ENCODE results near the gene SLC38A11. TPM values are rescaled to one million over a fixed set of nuclear protein-coding genes. Genes with fewer than 3 reads are reported as not detected.
"Not testable (repeated sequence)": the region's sequence is repeated elsewhere in the genome, so short reads cannot be mapped to it uniquely, and the experiment has no call there.

SLC38A11 gene
- total and polyA plus RNA-seq, 4 donors: 0.63 to 1.4 (median 1.1) TPM; not detected in 1

DNA sequence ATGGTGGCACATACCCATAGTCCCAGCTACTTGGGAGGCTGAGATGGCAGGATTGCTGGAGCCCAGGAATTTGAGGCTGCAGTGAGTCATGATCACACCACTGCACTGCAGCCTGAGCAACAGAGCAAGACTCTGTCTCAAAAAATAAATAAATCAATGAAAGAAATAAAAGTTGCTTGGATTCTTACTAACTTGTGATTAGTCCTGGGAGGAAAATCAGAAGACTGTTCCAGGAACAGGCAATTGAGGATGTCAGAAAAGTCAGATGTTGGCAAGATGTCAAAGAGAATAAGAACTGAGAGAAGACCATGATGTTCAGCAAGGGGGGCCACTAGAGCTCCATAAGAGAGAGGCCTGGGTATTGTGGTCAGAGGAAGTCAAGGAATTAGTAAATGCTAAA lies 35.6 kb upstream of the SLC38A11 start:
- peak; percentile 68 for ATAC-seq (ENCODE audit: low FRiP score)
- H3K36me3 ChIP-seq (ENCODE audit: control insufficient read depth in 1 of 2, insufficient read depth in 2 of 2, low read length in 1 of 2); H3K27me3 ChIP-seq (ENCODE audit: control insufficient read depth in 1 of 2, insufficient read depth in 2 of 2, low read length in 1 of 2); H3K4me1 ChIP-seq (ENCODE audit: control insufficient read depth in 1 of 2, insufficient read depth in 2 of 2, low read length in 2 of 2); H3K4me3 ChIP-seq (ENCODE audit: low read length in 2 of 2); intact Hi-C loops (cut with DNase I); H3K9me3 ChIP-seq (ENCODE audit: control insufficient read depth, low read length): not testable (repeated sequence)
- H3K27ac ChIP-seq (ENCODE audit: low read depth in 1 of 2, low read length in 2 of 2): peak overlapping the region in 1 of 2 donors; percentile 82
- DNase-seq: peak in 1 of 2 donors; percentile 49

GRCh38 chr2:164988805-164989204 lies 33.5 kb upstream of the SLC38A11 start:
- H3K27me3 ChIP-seq (ENCODE audit: control insufficient read depth in 1 of 2, insufficient read depth in 2 of 2, low read length in 1 of 2); H3K4me3 ChIP-seq (ENCODE audit: low read length in 2 of 2); H3K36me3 ChIP-seq (ENCODE audit: control insufficient read depth in 1 of 2, insufficient read depth in 2 of 2, low read length in 1 of 2); H3K27ac ChIP-seq (ENCODE audit: low read depth in 1 of 2, low read length in 2 of 2); ATAC-seq (ENCODE audit: low FRiP score); DNase-seq; H3K4me1 ChIP-seq (ENCODE audit: control insufficient read depth in 1 of 2, insufficient read depth in 2 of 2, low read length in 2 of 2); H3K9me3 ChIP-seq (ENCODE audit: control insufficient read depth, low read length): not testable (repeated sequence)
- intact Hi-C loops (cut with DNase I): loop anchor here in 1 of 2 donors (5.0 kb wide), 1 partner anchor 147 kb away; the partner anchor contains the start of gene COBLL1
- WGBS, 2 donors: 72 to 74% methylated on average over 3 of the region's 3 CpGs

- not testable (repeated sequence) for H3K27me3 ChIP-seq (ENCODE audit: control insufficient read depth in 1 of 2, insufficient read depth in 2 of 2, low read length in 1 of 2); H3K36me3 ChIP-seq (ENCODE audit: control insufficient read depth in 1 of 2, insufficient read depth in 2 of 2, low read length in 1 of 2); ATAC-seq (ENCODE audit: low FRiP score); H3K9me3 ChIP-seq (ENCODE audit: control insufficient read depth, low read length); H3K4me1 ChIP-seq (ENCODE audit: control insufficient read depth in 1 of 2, insufficient read depth in 2 of 2, low read length in 2 of 2); H3K27ac ChIP-seq (ENCODE audit: low read depth in 1 of 2, low read length in 2 of 2); DNase-seq; H3K4me3 ChIP-seq (ENCODE audit: low read length in 2 of 2)
- 62 to 64% methylated on average over 3 of the region's 3 CpGs for WGBS, 2 donors
- intact Hi-C loops (cut with DNase I): loop anchor here in 1 of 2 donors (5.0 kb wide), 1 partner anchor 144 kb away; the partner anchor contains the start of gene COBLL1
Observed at GRCh38 chr2:164986027-164986426, 30.7 kb upstream of the SLC38A11 start.

DNA sequence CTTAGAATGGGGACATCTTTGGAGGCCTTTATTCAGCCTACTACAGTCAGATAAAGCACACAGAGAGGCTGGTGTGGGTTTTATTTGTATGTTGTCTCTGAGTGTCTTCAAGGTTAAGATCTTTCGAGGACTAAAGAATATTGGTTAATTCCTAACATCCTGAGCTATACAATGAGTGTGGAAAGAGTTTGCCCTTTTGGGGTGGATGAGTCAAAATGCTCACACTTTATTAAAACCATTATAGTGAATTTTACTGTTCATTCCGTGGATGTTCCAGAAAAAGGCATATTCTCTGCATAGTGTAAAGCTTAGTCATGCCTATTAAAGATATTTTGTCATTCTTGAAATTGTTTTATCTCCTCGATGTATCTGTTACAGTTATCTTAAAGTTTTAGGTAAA lies 29.1 kb upstream of the SLC38A11 start:
- no peak for ATAC-seq (ENCODE audit: low FRiP score)
- 90 to 91% methylated on average over 3 of the region's 3 CpGs for WGBS, 2 donors
- intact Hi-C loops (cut with DNase I): no loop called here

GRCh38 chr2:164981217-164981990 lies 26.1 kb upstream of the SLC38A11 start:
- DNase-seq (no peak), ATAC-seq (ENCODE audit: low FRiP score) (no peak)
- intact Hi-C loops (cut with DNase I): no loop called here
- H3K36me3 ChIP-seq (ENCODE audit: control insufficient read depth in 1 of 2, insufficient read depth in 2 of 2, low read length in 1 of 2): no peaks in the 10 kb centered on the region
- peaks cover 0 to 3% of the 10 kb centered on the region in 2 donors for H3K4me1 ChIP-seq (ENCODE audit: control insufficient read depth in 1 of 2, insufficient read depth in 2 of 2, low read length in 2 of 2)
- no peak overlapping the region for H3K27ac ChIP-seq (ENCODE audit: low read depth in 1 of 2, low read length in 2 of 2)
- H3K27me3 ChIP-seq (ENCODE audit: control insufficient read depth in 1 of 2, insufficient read depth in 2 of 2, low read length in 1 of 2): no peaks in the 10 kb centered on the region
- no peak overlapping the region for H3K4me3 ChIP-seq (ENCODE audit: low read length in 2 of 2)
- 44 to 59% methylated on average over 7 of the region's 7 CpGs for WGBS, 2 donors
- no peaks in the 10 kb centered on the region for H3K9me3 ChIP-seq (ENCODE audit: control insufficient read depth, low read length)

More for the DNA sequence above, 29.1 kb upstream of the SLC38A11 start:
- Histone ChIP-seq H3K27ac (ENCODE audit: low read depth in 1 of 2, low read length in 2 of 2) (no peak overlapping the region), H3K4me1 (ENCODE audit: control insufficient read depth in 1 of 2, insufficient read depth in 2 of 2, low read length in 2 of 2) (peaks cover 0 to 3% of the 10 kb centered on the region in 2 donors), H3K27me3 (ENCODE audit: control insufficient read depth in 1 of 2, insufficient read depth in 2 of 2, low read length in 1 of 2) (no peaks in the 10 kb centered on the region), H3K4me3 (ENCODE audit: low read length in 2 of 2) (no peak overlapping the region), H3K36me3 (ENCODE audit: control insufficient read depth in 1 of 2, insufficient read depth in 2 of 2, low read length in 1 of 2) (no peaks in the 10 kb centered on the region), H3K9me3 (ENCODE audit: control insufficient read depth, low read length) (no peaks in the 10 kb centered on the region)
- no peak for DNase-seq

GRCh38 chr2:164980688-164981087 lies 25.4 kb upstream of the SLC38A11 start:
- H3K27ac ChIP-seq (ENCODE audit: low read depth in 1 of 2, low read length in 2 of 2); ATAC-seq (ENCODE audit: low FRiP score); DNase-seq; intact Hi-C loops (cut with DNase I); H3K4me3 ChIP-seq (ENCODE audit: low read length in 2 of 2); H3K4me1 ChIP-seq (ENCODE audit: control insufficient read depth in 1 of 2, insufficient read depth in 2 of 2, low read length in 2 of 2); H3K27me3 ChIP-seq (ENCODE audit: control insufficient read depth in 1 of 2, insufficient read depth in 2 of 2, low read length in 1 of 2); H3K9me3 ChIP-seq (ENCODE audit: control insufficient read depth, low read length); H3K36me3 ChIP-seq (ENCODE audit: control insufficient read depth in 1 of 2, insufficient read depth in 2 of 2, low read length in 1 of 2): not testable (repeated sequence)
- WGBS, 2 donors: 85 to 93% methylated on average over 2 of the region's 2 CpGs

GRCh38 chr2:164979113-164979512 lies 23.8 kb upstream of the SLC38A11 start:
- no peaks in the 10 kb centered on the region for H3K27me3 ChIP-seq (ENCODE audit: control insufficient read depth in 1 of 2, insufficient read depth in 2 of 2, low read length in 1 of 2)
- no peak overlapping the region for H3K27ac ChIP-seq (ENCODE audit: low read depth in 1 of 2, low read length in 2 of 2)
- H3K9me3 ChIP-seq (ENCODE audit: control insufficient read depth, low read length): no peaks in the 10 kb centered on the region
- ATAC-seq (ENCODE audit: low FRiP score) (no peak), DNase-seq (no peak)
- intact Hi-C loops (cut with DNase I): no loop called here
- peaks cover 0 to 3% of the 10 kb centered on the region in 2 donors for H3K4me1 ChIP-seq (ENCODE audit: control insufficient read depth in 1 of 2, insufficient read depth in 2 of 2, low read length in 2 of 2)
- WGBS, 2 donors: 81 to 85% methylated on average over 2 of the region's 2 CpGs
- no peak overlapping the region for H3K4me3 ChIP-seq (ENCODE audit: low read length in 2 of 2)
- H3K36me3 ChIP-seq (ENCODE audit: control insufficient read depth in 1 of 2, insufficient read depth in 2 of 2, low read length in 1 of 2): no peaks in the 10 kb centered on the region

DNA sequence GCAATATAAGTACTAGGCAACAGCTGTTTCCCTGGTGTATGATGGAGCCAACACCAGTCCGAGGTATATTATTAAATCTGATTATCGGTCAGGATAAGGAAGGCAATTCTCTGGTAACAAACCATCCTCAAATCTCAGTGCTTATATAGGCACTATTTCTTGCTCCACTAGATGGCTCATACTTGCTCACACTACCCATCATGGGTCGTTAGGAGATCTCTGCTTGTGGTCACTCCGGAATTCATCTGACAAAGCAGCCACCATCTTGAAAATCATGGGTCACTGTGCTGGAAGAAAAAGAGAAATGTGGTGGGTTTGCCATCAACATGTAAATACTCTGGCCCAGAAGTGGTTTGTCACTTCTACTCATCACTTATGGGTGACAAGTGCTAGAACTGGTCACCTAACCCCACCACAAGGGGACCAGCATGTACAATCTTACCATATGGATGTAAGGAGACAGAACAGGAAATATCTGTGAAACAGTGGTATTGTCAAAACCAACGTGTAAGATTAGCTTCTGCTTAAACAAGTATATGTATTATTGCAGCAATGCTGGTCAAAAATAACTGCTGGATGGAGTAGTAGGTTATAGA lies 21.6 kb upstream of the SLC38A11 start:
- H3K27ac ChIP-seq (ENCODE audit: low read depth in 1 of 2, low read length in 2 of 2); intact Hi-C loops (cut with DNase I); H3K9me3 ChIP-seq (ENCODE audit: control insufficient read depth, low read length); ATAC-seq (ENCODE audit: low FRiP score); H3K27me3 ChIP-seq (ENCODE audit: control insufficient read depth in 1 of 2, insufficient read depth in 2 of 2, low read length in 1 of 2); H3K4me3 ChIP-seq (ENCODE audit: low read length in 2 of 2); H3K4me1 ChIP-seq (ENCODE audit: control insufficient read depth in 1 of 2, insufficient read depth in 2 of 2, low read length in 2 of 2); H3K36me3 ChIP-seq (ENCODE audit: control insufficient read depth in 1 of 2, insufficient read depth in 2 of 2, low read length in 1 of 2); DNase-seq: not testable (repeated sequence)
- 66 to 84% methylated on average over 5 of the region's 5 CpGs for WGBS, 2 donors

DNA sequence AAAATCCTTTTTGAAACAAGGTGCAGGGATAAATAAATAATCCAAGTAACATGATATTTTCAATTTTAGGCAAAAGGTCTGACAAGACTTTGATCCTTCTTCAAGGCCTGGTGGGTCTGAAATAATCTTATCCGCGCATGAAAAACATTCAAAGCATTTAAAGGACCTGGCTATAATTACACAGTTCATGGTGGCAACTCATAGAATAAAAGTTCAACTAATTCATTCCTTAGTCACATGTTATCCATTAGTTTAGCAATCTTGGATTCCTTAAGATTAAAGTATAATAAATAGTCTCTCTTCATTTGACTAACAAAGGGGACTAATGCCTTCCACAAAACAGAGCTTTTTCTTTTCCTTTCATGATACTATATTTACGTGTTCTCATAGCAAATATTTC lies 21.0 kb upstream of the SLC38A11 start:
- WGBS, 2 donors: 87 to 91% methylated on average over 3 of the region's 3 CpGs
- no peak for ATAC-seq (ENCODE audit: low FRiP score)

More for the DNA sequence above, 21.0 kb upstream of the SLC38A11 start:
- H3K4me3 ChIP-seq (ENCODE audit: low read length in 2 of 2): no peak overlapping the region
- intact Hi-C loops (cut with DNase I): no loop called here
- H3K4me1 ChIP-seq (ENCODE audit: control insufficient read depth in 1 of 2, insufficient read depth in 2 of 2, low read length in 2 of 2): no peaks in the 10 kb centered on the region
- H3K9me3 ChIP-seq (ENCODE audit: control insufficient read depth, low read length): no peaks in the 10 kb centered on the region
- no peak overlapping the region for H3K27ac ChIP-seq (ENCODE audit: low read depth in 1 of 2, low read length in 2 of 2)
- no peak for DNase-seq
- H3K27me3 ChIP-seq (ENCODE audit: control insufficient read depth in 1 of 2, insufficient read depth in 2 of 2, low read length in 1 of 2): no peaks in the 10 kb centered on the region
- no peaks in the 10 kb centered on the region for H3K36me3 ChIP-seq (ENCODE audit: control insufficient read depth in 1 of 2, insufficient read depth in 2 of 2, low read length in 1 of 2)
